Stimulated activated CD8-positive, alpha-beta memory T cell treated with anti-CD3 and anti-CD28 coated beads, Interleukin-15, amount 100 ng/mL, for 4 hours (primary cell): ENCODE data around the gene SLC38A5.
A peak's percentile ranks its signal among the peaks of the same experiment; 100 is the strongest.

ENCODE experiments used
- DNase-seq, 2 donors: peaks; one replicate each; pipeline ENCODE4 v3.0.0-alpha.2; 2020; ENCODE audit warnings: low read depth in 2 of 2

Gene SLC38A5

DNA sequence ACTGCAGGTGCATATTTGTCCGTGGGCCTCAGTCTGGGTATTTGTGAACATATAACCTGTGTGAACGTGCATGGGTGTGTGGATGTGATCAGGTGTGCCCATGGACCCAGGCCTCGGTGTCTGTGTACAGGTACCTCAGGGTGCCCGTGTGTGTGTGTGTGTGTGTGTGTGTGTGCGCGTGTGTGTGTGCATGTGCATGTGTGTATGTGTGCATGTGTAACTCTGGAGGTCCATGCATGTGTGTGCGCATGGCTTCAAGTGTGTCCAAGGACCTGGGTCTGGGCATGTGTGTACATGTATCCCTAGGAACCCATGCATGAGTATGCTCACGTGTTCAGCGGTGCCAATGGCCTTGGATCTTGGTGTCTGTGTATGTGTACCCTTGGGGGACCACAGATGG lies 21.7 kb upstream of the SLC38A5 start:
- no peak for DNase-seq

DNA sequence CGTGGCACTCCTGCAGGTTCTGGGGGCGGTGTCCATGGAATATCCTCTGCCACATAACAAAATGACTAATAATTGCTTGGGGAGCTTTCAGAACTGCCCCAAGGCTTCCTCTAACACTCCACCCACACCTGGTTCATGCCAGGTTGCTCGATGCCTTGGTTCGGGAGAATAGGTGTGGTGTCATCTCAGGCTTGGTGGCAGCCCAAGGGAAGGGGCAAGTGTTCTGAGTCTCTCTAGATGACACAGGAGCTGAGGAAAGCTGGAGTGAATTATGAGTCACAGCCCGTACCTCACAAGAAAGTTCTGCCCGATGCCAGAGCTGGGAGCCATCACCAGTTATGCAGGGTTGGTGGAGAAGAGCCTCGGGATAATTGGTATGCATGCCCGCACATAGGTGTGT lies 20.6 kb upstream of the SLC38A5 start:
- DNase-seq: no peak

DNA sequence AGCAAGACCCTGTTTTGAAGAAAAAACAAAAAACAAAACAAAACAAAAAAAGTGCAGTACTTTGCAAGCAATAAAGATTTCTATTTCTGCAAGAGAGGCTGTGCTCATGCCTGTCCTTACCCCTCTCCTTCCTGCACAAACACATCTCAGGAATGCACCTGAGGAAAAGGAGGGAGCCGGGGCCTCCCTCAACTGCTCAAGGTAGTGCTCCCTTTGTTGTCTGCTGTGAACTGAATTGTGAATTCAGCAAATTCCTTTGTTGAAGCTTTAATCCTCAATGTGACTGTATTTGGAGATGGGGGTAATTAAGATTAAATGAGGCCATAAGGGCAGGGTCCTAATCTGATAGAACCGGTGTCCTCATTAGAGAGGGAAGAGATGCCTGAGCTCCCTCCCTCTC lies 19.8 kb upstream of the SLC38A5 start:
- DNase-seq: no peak

GRCh38 chrX:48489296-48489695 lies 19.2 kb upstream of the SLC38A5 start:
- no peak for DNase-seq

DNA sequence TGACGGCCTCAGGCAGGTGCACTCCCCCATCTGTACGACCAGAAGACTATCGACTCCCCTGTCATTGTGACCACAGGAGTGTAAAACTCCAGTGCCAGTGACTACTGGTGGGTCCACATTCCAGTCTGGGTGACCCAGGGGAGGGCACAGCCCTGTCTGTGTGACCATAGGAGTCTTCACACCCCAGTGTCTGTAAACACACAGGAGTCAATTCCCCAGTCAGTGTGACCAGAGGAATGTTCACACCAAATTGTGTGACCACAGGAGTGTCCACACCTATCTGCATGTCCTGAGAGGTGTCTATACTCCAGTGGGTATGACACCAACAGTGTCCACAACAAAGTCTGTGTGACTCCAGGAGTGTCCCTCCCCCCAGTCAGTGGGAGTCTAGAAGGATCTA lies 18.0 kb upstream of the SLC38A5 start:
- no peak for DNase-seq

GRCh38 chrX:48487362-48487798 lies 17.3 kb upstream of the SLC38A5 start:
- DNase-seq: no peak

- no peak for DNase-seq
These were observed 12.5 kb upstream of the SLC38A5 start for GRCh38 chrX:48482526-48482925.

GRCh38 chrX:48480583-48480982 lies 10.5 kb upstream of the SLC38A5 start:
- no peak for DNase-seq

GRCh38 chrX:48480142-48480541 lies 10.1 kb upstream of the SLC38A5 start:
- DNase-seq: no peak

DNA sequence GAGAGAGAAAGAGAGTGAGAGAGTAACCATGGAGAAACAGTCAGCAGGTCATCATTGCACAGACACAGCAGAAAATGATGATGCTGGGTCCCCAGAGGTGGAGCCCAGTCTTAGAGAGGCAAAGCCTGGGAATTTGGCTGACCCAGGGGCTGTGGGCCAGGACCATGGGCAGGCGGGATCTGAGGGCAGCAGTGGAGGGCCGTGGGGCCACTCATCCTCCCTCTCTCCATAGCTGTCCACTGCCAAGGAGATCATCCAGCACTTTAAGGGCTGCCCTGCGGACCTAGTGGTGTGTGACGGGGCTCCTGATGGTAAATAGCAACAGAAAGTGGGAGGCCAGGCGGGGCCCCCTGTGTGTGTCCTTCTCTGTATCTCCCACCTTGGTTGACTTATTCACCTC lies 8.7 kb upstream of the SLC38A5 start:
- DNase-seq: no peak

- DNase-seq: no peak
These were observed 8.1 kb upstream of the SLC38A5 start for GRCh38 chrX:48477960-48478755.

GRCh38 chrX:48476919-48477318 lies 6.9 kb upstream of the SLC38A5 start:
- no peak for DNase-seq

DNA sequence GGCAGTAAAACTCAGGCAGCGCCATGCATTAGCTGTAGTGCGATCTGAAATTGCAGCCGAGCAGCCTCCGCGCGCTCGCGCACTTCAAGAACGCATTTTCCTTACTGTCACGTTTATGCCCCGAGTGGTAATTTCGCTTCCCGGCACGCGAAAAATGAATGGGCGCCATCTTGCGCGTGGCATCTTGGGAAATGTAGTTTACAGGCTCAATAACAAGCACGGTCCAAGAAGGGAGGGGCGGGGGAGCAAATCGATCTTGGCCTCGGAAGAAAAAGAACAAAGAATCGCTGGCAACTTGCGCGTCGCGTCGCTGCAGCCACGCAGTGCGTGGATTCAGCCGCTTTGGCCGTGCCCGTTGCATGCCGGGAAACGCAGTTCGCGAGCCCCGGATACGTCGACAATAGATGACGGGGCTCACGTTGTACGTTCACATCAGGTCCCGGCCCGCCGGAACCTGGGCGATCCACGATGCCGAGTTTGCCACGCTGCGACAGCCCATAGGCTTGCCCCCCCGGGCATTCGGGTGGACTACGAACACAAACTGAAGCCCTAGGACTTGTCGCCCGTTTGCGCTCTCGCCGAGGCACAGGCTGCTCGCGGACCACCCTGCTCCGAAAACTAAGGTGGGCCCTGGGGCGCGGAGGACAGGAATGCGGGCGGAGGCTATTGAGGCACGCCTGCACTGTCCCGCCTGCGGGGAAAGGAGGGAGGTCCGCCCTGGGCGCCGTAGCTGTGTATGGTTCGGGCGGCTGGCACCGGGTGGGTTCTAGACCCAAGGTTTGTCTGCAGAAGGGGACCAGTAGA lies 5.9 kb upstream of the SLC38A5 start, which contains the start of gene FTSJ1:
Gene FTSJ1, plus strand, starts transcription at position 426 of the 804 bp plus-strand sequence. CDS start 1,849 bp downstream, outside the sequence.
- peak; percentile 76 to 84 for DNase-seq

GRCh38 chrX:48475296-48475695 lies 5.2 kb upstream of the SLC38A5 start:
- DNase-seq: no peak

DNA sequence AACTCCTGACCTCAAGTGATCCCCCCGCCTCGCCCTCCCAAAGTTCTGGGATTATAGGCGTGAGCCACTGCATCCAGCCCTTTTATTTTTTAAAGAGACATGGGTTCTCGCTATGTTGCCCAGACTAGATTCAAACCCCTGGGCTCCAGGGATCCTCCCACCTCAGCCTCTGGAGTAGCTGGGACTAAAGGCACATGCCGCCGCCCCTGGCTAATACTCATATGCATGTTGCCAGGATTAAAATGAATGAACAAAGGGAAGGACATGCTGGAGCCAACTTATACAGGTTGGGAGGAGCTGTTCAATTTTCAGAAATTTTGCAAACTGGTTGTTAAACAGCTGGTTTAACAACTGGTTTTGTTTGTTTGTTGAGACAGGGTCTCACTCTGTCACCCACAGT lies 4.5 kb upstream of the SLC38A5 start:
- no peak for DNase-seq

DNA sequence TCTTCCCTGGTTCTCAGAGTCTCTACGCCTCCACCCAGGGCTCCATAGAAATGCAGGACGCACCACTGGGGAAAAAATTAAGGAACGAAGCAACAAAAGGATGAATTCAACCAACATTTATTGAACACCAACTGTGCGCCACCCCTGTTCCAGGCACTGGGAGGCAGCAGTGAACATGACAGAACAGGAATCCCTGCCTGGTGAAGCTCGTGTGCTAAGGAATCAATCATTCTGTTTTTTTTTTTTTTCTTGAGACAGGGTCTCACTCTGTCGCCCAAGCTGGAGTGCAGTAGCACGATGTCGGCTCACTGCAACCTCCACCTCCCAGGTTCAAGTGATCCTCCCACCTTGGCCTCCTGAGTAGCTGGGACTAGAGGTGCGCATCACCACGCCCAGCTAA lies 4.1 kb upstream of the SLC38A5 start:
- DNase-seq: no peak

GRCh38 chrX:48473704-48473990 lies 3.6 kb upstream of the SLC38A5 start:
- no peak for DNase-seq

- no peak for DNase-seq
These were observed 3.0 kb upstream of the SLC38A5 start for GRCh38 chrX:48472851-48473703.

DNA sequence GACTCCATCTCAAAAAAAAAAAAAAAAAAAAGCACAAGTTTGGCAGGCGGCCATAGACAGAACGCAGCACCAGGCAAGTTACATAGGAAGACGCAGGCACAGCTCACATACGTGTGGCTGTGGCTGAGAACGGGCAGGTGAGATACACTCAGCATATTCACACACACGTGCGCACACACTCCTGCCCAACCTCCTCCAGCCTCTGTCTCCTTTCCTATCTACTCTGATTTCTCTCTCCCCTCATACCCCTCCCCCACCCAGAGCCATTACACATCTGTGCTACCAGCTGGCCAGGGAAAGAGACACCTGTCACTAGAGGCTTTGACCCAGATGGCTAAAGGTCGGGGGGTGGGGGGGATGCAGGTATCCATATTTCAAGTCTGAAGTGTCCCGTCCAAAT lies 2.2 kb upstream of the SLC38A5 start:
- DNase-seq: no peak

DNA sequence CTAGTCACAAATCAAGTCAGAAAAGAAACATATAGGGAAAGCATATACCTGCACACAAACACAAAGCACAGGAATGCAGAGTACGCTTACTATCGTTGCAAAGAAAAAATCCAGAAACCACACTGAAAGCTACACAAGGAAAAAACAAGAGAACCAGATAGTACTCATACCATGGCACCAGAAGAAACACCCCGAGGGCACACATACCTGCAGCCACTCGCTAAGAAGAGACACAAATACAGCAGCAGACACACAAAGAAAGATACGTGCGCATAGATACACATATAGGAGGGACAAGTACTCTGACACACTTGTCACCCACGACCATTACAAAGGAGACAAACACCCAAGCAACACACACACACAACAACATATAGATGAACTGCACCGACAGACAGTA lies 1.4 kb upstream of the SLC38A5 start:
- DNase-seq: no peak

GRCh38 chrX:48470833-48471118 lies 716 bp upstream of the SLC38A5 start:
- no peak for DNase-seq
